IMR-90 (cell line): ENCODE data around the gene NT5DC2. TPM values are rescaled to one million over a fixed set of nuclear protein-coding genes. Genes with fewer than 3 reads are reported as not detected.

Experiments used
- ATAC-seq: fragments of 200-7000 bp; cut with Tn5 transposase; 2 replicates; pipeline ENCODE4 v1.9.1; 2020; ENCODE audit warnings: low read depth, mild to moderate bottlenecking, moderate library complexity
- BruUV-seq: library from RNA; stranded (reverse); fragments of 400-500 nt; replicated peaks from 2 replicates; lab custom pipeline; 2021; lab: Mats Ljungman, UMichigan
- CTCF ChIA-PET: fragments of 300-600 bp; formaldehyde crosslinking; extraction: SDS; loops from one replicate; lab custom pipeline; 2021; ENCODE audit warnings: antibody characterized with exemption; lab: Yijun Ruan, JAX
- POLR2A ChIA-PET: fragments of 300-600 bp; sonication (Branson Sonifier 250); formaldehyde crosslinking; loops from one replicate; lab custom pipeline; 2022; ENCODE audit warnings: antibody characterized with exemption; ENCODE audit not compliant: unreplicated experiment; lab: Charles Lee
- DNase-seq: peaks from one replicate; pipeline ENCODE4 v3.0.0; 2013
- H2AFZ ChIP-seq: replicated peaks from 2 replicates; pipeline ENCODE3; 2013; ENCODE audit warnings: low read length, mild to moderate bottlenecking; ENCODE audit not compliant: poor library complexity
- H2AK5ac ChIP-seq: 2 replicates; pipeline ENCODE4 v1.6.1; 2013; ENCODE audit warnings: low read depth, low read length, inconsistent platforms
- H2AK9ac ChIP-seq: replicated peaks from 2 replicates; pipeline ENCODE3; 2013; ENCODE audit warnings: mild to moderate bottlenecking, low read depth, low read length, moderate library complexity; ENCODE audit not compliant: poor library complexity
- H2BK120ac ChIP-seq: 2 replicates; pipeline ENCODE4 v1.6.1; 2013; ENCODE audit warnings: low read depth, low read length, inconsistent platforms
- H2BK15ac ChIP-seq: 3 replicates; pipeline ENCODE4 v1.6.1; 2013; ENCODE audit warnings: low read depth, low read length, inconsistent platforms
- H2BK20ac ChIP-seq: 2 replicates; pipeline ENCODE4 v1.6.1; 2013; ENCODE audit warnings: low read depth, mild to moderate bottlenecking, inconsistent platforms, low read length, moderate library complexity
- H2BK5ac ChIP-seq: 2 replicates; pipeline ENCODE4 v1.6.1; 2013; ENCODE audit warnings: mild to moderate bottlenecking, low read depth, low read length, inconsistent platforms; ENCODE audit not compliant: poor library complexity, severe bottlenecking
- H3K14ac ChIP-seq: replicated peaks from 2 replicates; pipeline ENCODE4 v1.6.1; 2013; ENCODE audit warnings: low read depth, low read length, inconsistent platforms
- H3K18ac ChIP-seq: 2 replicates; pipeline ENCODE4 v1.6.1; 2013; ENCODE audit warnings: low read depth, low read length, control low read depth
- H3K23ac ChIP-seq: 2 replicates; pipeline ENCODE4 v1.6.1; 2013; ENCODE audit warnings: low read depth, low read length, inconsistent platforms
- H3K27ac ChIP-seq: 2 replicates; pipeline ENCODE4 v1.5.1; 2013; ENCODE audit warnings: mild to moderate bottlenecking, control low read depth, low read length; ENCODE audit not compliant: insufficient read depth
- H3K27me3 ChIP-seq: 2 replicates; pipeline ENCODE4 v1.6.1; 2013; ENCODE audit warnings: low read length; ENCODE audit not compliant: control insufficient read depth, insufficient read depth
- H3K36me3 ChIP-seq: 2 replicates; pipeline ENCODE4 v1.6.1; 2013; ENCODE audit warnings: low read length, mixed read lengths; ENCODE audit not compliant: control insufficient read depth, insufficient read depth
- H3K4ac ChIP-seq: 2 replicates; pipeline ENCODE4 v1.6.1; 2013; ENCODE audit warnings: low read depth, low read length, inconsistent platforms
- H3K4me1 ChIP-seq: 2 replicates; pipeline ENCODE4 v1.6.1; 2013; ENCODE audit warnings: low read length, mixed read lengths; ENCODE audit not compliant: control insufficient read depth, insufficient read depth
- H3K4me2 ChIP-seq: 2 replicates; pipeline ENCODE4 v1.6.1; 2013; ENCODE audit warnings: low read depth, mild to moderate bottlenecking, control low read depth, low read length, moderate library complexity
- H3K4me3 ChIP-seq: 2 replicates; pipeline ENCODE4 v1.5.1; 2013; ENCODE audit warnings: low read depth, mild to moderate bottlenecking, control low read depth, low read length, moderate library complexity; ENCODE audit not compliant: insufficient read depth
- H3K56ac ChIP-seq: 2 replicates; pipeline ENCODE4 v1.6.1; 2013; ENCODE audit warnings: low read length, inconsistent platforms; ENCODE audit not compliant: insufficient read depth; ENCODE audit errors: extremely low read depth
- H3K79me1 ChIP-seq, 2 experiments: 2 replicates each; pipeline ENCODE4 v1.6.1; 2013; ENCODE audit warnings: low read length in 2 of 2, inconsistent platforms in 1 of 2, low read depth in 1 of 2
- H3K9ac ChIP-seq: 2 replicates; pipeline ENCODE4 v1.6.1; 2013; ENCODE audit warnings: low read depth, low read length, control low read depth
- H3K9me1 ChIP-seq: 2 replicates; pipeline ENCODE4 v1.6.1; 2013; ENCODE audit warnings: low read length, inconsistent platforms; ENCODE audit not compliant: insufficient read depth
- H3K9me3 ChIP-seq: 2 replicates; pipeline ENCODE4 v1.6.1; 2013; ENCODE audit warnings: low read length; ENCODE audit not compliant: control insufficient read depth, insufficient read depth
- H4K20me1 ChIP-seq: 2 replicates; pipeline ENCODE4 v1.6.1; 2013; ENCODE audit warnings: low read length, inconsistent platforms; ENCODE audit not compliant: insufficient read depth
- H4K5ac ChIP-seq: 2 replicates; pipeline ENCODE4 v1.6.1; 2013; ENCODE audit warnings: mild to moderate bottlenecking, low read depth, low read length, control low read depth
- H4K8ac ChIP-seq, 2 experiments: 2 replicates each; pipeline ENCODE4 v1.6.1; 2013; ENCODE audit warnings: low read depth in 2 of 2, low read length in 2 of 2, control low read depth in 1 of 2, inconsistent platforms in 1 of 2
- H4K91ac ChIP-seq: 2 replicates; pipeline ENCODE4 v1.6.1; 2013; ENCODE audit warnings: low read depth, low read length, inconsistent platforms; ENCODE audit not compliant: insufficient read depth
- BHLHE40 ChIP-seq: fragments of 150-350 bp; IDR thresholded peaks from 2 replicates; pipeline ENCODE4 v1.6.1; 2016; ENCODE audit warnings: mild to moderate bottlenecking, low read depth, low read length
- CEBPB ChIP-seq: IDR thresholded peaks from 2 replicates; pipeline ENCODE4 v1.6.1; 2012; ENCODE audit warnings: low read depth, low read length, improper control_type of control experiment
- CHD1 ChIP-seq: IDR thresholded peaks from 2 replicates; pipeline ENCODE4 v1.6.1; 2012; ENCODE audit warnings: low read depth, low read length, improper control_type of control experiment
- CTCF ChIP-seq: conservative IDR thresholded peaks from 2 replicates; pipeline ENCODE4 v1.5.1; 2012; ENCODE audit warnings: mild to moderate bottlenecking, low read depth, low read length, improper control_type of control experiment
- ELK1 ChIP-seq: fragments of 150-350 bp; IDR thresholded peaks from 2 replicates; pipeline ENCODE4 v1.6.1; 2016; ENCODE audit warnings: low read depth, mild to moderate bottlenecking, low read length, moderate library complexity, borderline replicate concordance
- FOS ChIP-seq: fragments of 150-350 bp; IDR thresholded peaks from 2 replicates; pipeline ENCODE4 v1.6.1; 2016; ENCODE audit warnings: low read depth, low read length
- MAFK ChIP-seq: IDR thresholded peaks from 2 replicates; pipeline ENCODE4 v1.6.1; 2012; ENCODE audit warnings: low read depth, low read length, improper control_type of control experiment
- MAZ ChIP-seq: IDR thresholded peaks from 2 replicates; pipeline ENCODE4 v1.6.1; 2012; ENCODE audit warnings: low read depth, mild to moderate bottlenecking, low read length, improper control_type of control experiment, moderate library complexity, borderline replicate concordance
- MXI1 ChIP-seq: IDR thresholded peaks from 2 replicates; pipeline ENCODE4 v1.6.1; 2012; ENCODE audit warnings: low read depth, mild to moderate bottlenecking, low read length, moderate library complexity, borderline replicate concordance
- NFE2L2 ChIP-seq: fragments of 150-350 bp; IDR thresholded peaks from 2 replicates; pipeline ENCODE4 v1.6.1; 2016; ENCODE audit warnings: low read depth, mild to moderate bottlenecking, low read length
- POLR2A ChIP-seq: IDR thresholded peaks from 2 replicates; pipeline ENCODE4 v1.6.1; 2012; ENCODE audit warnings: mild to moderate bottlenecking, low read depth, low read length
- RAD21 ChIP-seq: IDR thresholded peaks from 2 replicates; pipeline ENCODE4 v1.6.1; 2012; ENCODE audit warnings: low read length, improper control_type of control experiment
- RCOR1 ChIP-seq: IDR thresholded peaks from 2 replicates; pipeline ENCODE4 v1.6.1; 2012; ENCODE audit warnings: mild to moderate bottlenecking, low read length, improper control_type of control experiment; ENCODE audit not compliant: insufficient replicate concordance
- RFX5 ChIP-seq: IDR thresholded peaks from 2 replicates; pipeline ENCODE4 v1.8.0; 2012; ENCODE audit warnings: low read depth, mild to moderate bottlenecking, low read length, moderate library complexity
- SMC3 ChIP-seq: fragments of 150-350 bp; IDR thresholded peaks from 2 replicates; pipeline ENCODE4 v1.6.1; 2016; ENCODE audit warnings: low read depth, mild to moderate bottlenecking, antibody characterized with exemption, low read length, moderate library complexity
- USF2 ChIP-seq: fragments of 150-350 bp; IDR thresholded peaks from 2 replicates; pipeline ENCODE4 v1.6.1; 2017; ENCODE audit warnings: mild to moderate bottlenecking, antibody characterized with exemption, low read length, low read depth
- WGBS, 2 experiments: methylation state at CpG; one replicate each; pipeline versions ENCODE4 v1.1.5 to v1.1.7; 2013; ENCODE audit warnings: missing lambda C conversion rate in 2 of 2; ENCODE audit not compliant: insufficient read length in 1 of 2; ENCODE audit errors: extremely low coverage in 2 of 2; 5-methylcytosine and 5-hydroxymethylcytosine counted together
- dilution Hi-C: fragments of 300-500 bp; cut with HindIII; formaldehyde crosslinking; loops from one replicate; pipeline ENCODE4 v1.14.3; 2018; ENCODE audit warnings: low sequenced_read_pairs; ENCODE audit not compliant: unreplicated experiment
- in situ Hi-C: fragments of 300-500 bp; cut with MboI; formaldehyde crosslinking; loops from 3 replicates; pipeline ENCODE4 v1.14.3; 2019; ENCODE audit warnings: low sequenced_read_pairs, inconsistent platforms, mixed read lengths
- intact Hi-C: fragments of 100-400 bp; cut with micrococcal nuclease; formaldehyde crosslinking; loops from 2 replicates; pipeline ENCODE4 v1.10.0; 2022
- polyA plus RNA-seq, 3 experiments: library from polyadenylated mRNA; depleted of rRNA; stranded (reverse); fragments of >200 nt; gene quantifications; 2 replicates each; pipeline ENCODE4 v1.2.3, GENCODE V29; 2012; ENCODE audit warnings: low replicate concordance in 1 of 3
- total RNA-seq: library from RNA; depleted of rRNA; stranded (reverse); fragments of >200 nt; gene quantifications from 2 replicates; pipeline ENCODE4 v1.2.3, GENCODE V29; 2012

The NT5DC2 gene
- total and polyA plus RNA-seq, 2 of the 4 experiments (the other 2 are of a cell fraction), result 161 to 200 TPM

DNA sequence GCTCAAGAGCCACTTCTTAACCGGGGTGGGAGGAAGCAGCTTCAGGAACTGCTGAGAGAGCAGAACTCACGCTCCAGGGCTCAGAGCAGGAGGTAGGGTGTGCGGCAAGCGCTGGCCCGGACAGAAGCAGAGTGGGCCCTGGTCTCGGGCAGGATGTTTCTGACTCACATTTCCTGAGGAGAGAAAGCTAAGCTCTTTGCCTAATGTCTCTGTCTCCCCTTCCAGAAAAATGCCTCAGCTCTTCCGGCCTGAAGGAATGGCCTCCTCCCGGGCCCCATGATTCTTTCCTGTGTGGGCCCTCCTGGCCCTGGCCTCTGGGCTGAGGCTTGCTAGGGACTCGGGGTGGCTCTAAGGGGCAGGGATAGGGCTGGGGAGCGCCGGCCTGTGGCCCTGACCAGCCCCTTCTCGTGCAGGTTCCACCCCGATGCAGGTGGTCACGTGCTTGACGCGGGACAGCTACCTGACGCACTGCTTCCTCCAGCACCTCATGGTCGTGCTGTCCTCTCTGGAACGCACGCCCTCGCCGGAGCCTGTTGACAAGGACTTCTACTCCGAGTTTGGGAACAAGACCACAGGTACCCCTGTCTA, 42.6 kb downstream of the NT5DC2 start:
- DNase-seq (peak; percentile 31), ATAC-seq (no peak)
- H4K8ac ChIP-seq, result no peak overlapping the region
- H3K27ac ChIP-seq, result no peak overlapping the region
- H3K9ac ChIP-seq, result no peak overlapping the region
- intact Hi-C loops, result no loop called here
- H2AK9ac ChIP-seq, result peak overlapping the region; percentile 39
- peaks cover 6% of the 10 kb centered on the region; the same call in 1 of the 2 replicates for H3K9me1 ChIP-seq
- no peak overlapping the region for H2BK5ac ChIP-seq
- no peak overlapping the region for H2AFZ ChIP-seq
- no peak overlapping the region for H2AK5ac ChIP-seq
- no TSS peak for BruUV-seq
- no peak overlapping the region for H3K56ac ChIP-seq
- H3K4me1 ChIP-seq, result peaks cover 4% of the 10 kb centered on the region; the same call in 1 of the 2 replicates
- no peak overlapping the region for H2BK120ac ChIP-seq
- no peak overlapping the region for H3K4me2 ChIP-seq
- H4K20me1 ChIP-seq, result peaks cover 12% of the 10 kb centered on the region; the same call in 1 of the 2 replicates
- no peak overlapping the region for H4K5ac ChIP-seq
- POLR2A ChIA-PET, result no interaction called here
- CTCF ChIA-PET, result no interaction called here
- H3K4me3 ChIP-seq, result no peak overlapping the region
- H3K79me1 ChIP-seq, result peaks cover 0 to 20% of the 10 kb centered on the region in 2 experiments; a peak in 2 of 4 replicates
- H2BK20ac ChIP-seq, result no peak overlapping the region
- H3K4ac ChIP-seq, result no peak overlapping the region
- no peaks in the 10 kb centered on the region for H3K9me3 ChIP-seq
- dilution Hi-C loops, result no loop called here
- H4K91ac ChIP-seq, result no peak overlapping the region
- no peak overlapping the region for H3K14ac ChIP-seq
- no peak overlapping the region for H3K18ac ChIP-seq
- no peak overlapping the region for H2BK15ac ChIP-seq
- H3K36me3 ChIP-seq, result peaks cover 71% of the 10 kb centered on the region
- TF ChIP-seq RCOR1, result no peak
- no peak for TF ChIP-seq NFE2L2
- TF ChIP-seq POLR2A, result no peak
- TF ChIP-seq MAFK, result no peak
- no peak for TF ChIP-seq MXI1
- TF ChIP-seq USF2, result no peak
- TF ChIP-seq RFX5, result no peak
- TF ChIP-seq ELK1, result no peak
- no peak for TF ChIP-seq CEBPB
- TF ChIP-seq CTCF, result no peak
- no peak for TF ChIP-seq CHD1
- TF ChIP-seq MAZ, result no peak
- no peak for TF ChIP-seq FOS
- TF ChIP-seq RAD21, result no peak
- TF ChIP-seq BHLHE40, result no peak
- TF ChIP-seq SMC3, result no peak
- in situ Hi-C loops, result no loop called here
- no peak overlapping the region for H3K23ac ChIP-seq
- WGBS, 2 experiments, result 92% methylated on average over 14 of the region's 23 CpGs; no CpG with 5 or more reads in 1 of the 2 experiments
- no peaks in the 10 kb centered on the region for H3K27me3 ChIP-seq
